Heart left ventricle (tissue), 16 donors: ENCODE measurements around the gene UBR1. TPM values are rescaled to one million over a fixed set of nuclear protein-coding genes. Genes with fewer than 3 reads are reported as not detected.
A peak's percentile ranks its signal among the peaks of the same experiment; 100 is the strongest.

Source experiments
- ATAC-seq, 4 donors: fragments of 200-7000 bp; cut with Tn5 transposase; one replicate each; pipeline ENCODE4 v1.9.1; 2020 to 2022; ENCODE audit warnings: moderate library complexity in 4 of 4, mild to moderate bottlenecking in 3 of 4, moderate number of reproducible peaks in 1 of 4
- DNase-seq, 5 donors: peaks; one replicate each; pipeline ENCODE4 v3.0.0-alpha.2; 2020
- H3K27ac ChIP-seq, 12 donors: fragments of 200-600 bp; sonication (generic) in 4 of 12; one replicate each; pipeline versions ENCODE4 v1.5.0 to v1.8.0; 2016 to 2022; ENCODE audit warnings: mild to moderate bottlenecking in 2 of 12
- H3K27me3 ChIP-seq, 9 donors: fragments of 200-600 bp; sonication (generic) in 2 of 9; one replicate each; pipeline versions ENCODE4 v1.5.1 to v1.8.0; 2016 to 2022; ENCODE audit warnings: mild to moderate bottlenecking in 3 of 9
- H3K36me3 ChIP-seq, 9 donors: fragments of 200-600 bp; sonication (generic) in 2 of 9; one replicate each; pipeline versions ENCODE4 v1.5.0 to v1.8.0; 2018 to 2022; ENCODE audit warnings: mild to moderate bottlenecking in 2 of 9
- H3K4me1 ChIP-seq, 12 donors: fragments of 200-600 bp; sonication (generic) in 4 of 12; one replicate each; pipeline versions ENCODE4 v1.5.0 to v1.8.0; 2016 to 2022; ENCODE audit warnings: mild to moderate bottlenecking in 3 of 12
- H3K4me3 ChIP-seq, 12 donors: fragments of 200-600 bp; sonication (generic) in 4 of 12; one replicate each; pipeline versions ENCODE4 v1.5.0 to v1.8.0; 2017 to 2022; ENCODE audit warnings: mild to moderate bottlenecking in 9 of 12, moderate library complexity in 4 of 12
- H3K9me3 ChIP-seq, 12 donors: fragments of 200-600 bp; sonication (generic) in 4 of 12; one replicate each; pipeline versions ENCODE4 v1.5.0 to v1.8.0; 2016 to 2022; ENCODE audit warnings: mild to moderate bottlenecking in 1 of 12
- CTCF ChIP-seq, 12 donors: fragments of 200-600 bp; sonication (generic) in 4 of 12; IDR thresholded peaks; one replicate each; pipeline versions ENCODE4 v1.5.0 to v1.8.0; 2018 to 2022; ENCODE audit warnings: antibody characterized with exemption in 12 of 12, mild to moderate bottlenecking in 5 of 12
- POLR2A ChIP-seq, 2 donors: fragments of 450-650 bp; IDR thresholded peaks; one replicate each; pipeline ENCODE4 v1.6.1; 2017; ENCODE audit warnings: antibody characterized with exemption in 2 of 2, mild to moderate bottlenecking in 2 of 2, moderate library complexity in 2 of 2
- WGBS, 4 donors: extraction: QIAGEN DNeasy Blood & Tissue Kit in 2 of 4; methylation state at CpG; one replicate each; pipeline versions ENCODE4 v1.1.5 to v1.1.7; 2013 to 2018; 5-methylcytosine and 5-hydroxymethylcytosine counted together
- intact Hi-C, 10 donors: fragments of 100-400 bp; cut with DNase I; formaldehyde crosslinking; loops; one replicate each; pipeline versions ENCODE4 v1.11.1 to v1.14.2; 2022
- polyA plus RNA-seq, 2 donors: library from polyadenylated mRNA; stranded (reverse); fragments of 200-250 nt; gene quantifications; one replicate each; pipeline ENCODE4 v1.2.3, GENCODE V29; 2013
- total RNA-seq, 9 donors: library from RNA; depleted of rRNA in 2 of 9; stranded (reverse); fragments of >200 nt in 2 of 9; fragmentation: NEBNext Ultra II Directional in 3 of 9; extraction: Animal tissue kit (Norgen Biotek cat#: 25700) in 3 of 9; gene quantifications; one replicate each; pipeline versions ENCODE4 v1.1.0 to v1.2.4, GENCODE V29; 2016 to 2023
- donor health status: ischemic (EF 13 %, LVEDD 7.1; RV severe dilation, severe dysfunction).
- donor health status: healthy with polysubstance abuse.
- donor health status: DM: no; HTN: yes; CAD: no.
- donor health status: DM: no; HTN: no; CAD: no.
- donor health status: ischemic (EF 25% LVEDD 6.9; RV normal size, moderate dysfunction).
- donor health status: ischemic (EF 25% LVEDD 5.7; RV mildly dilated, moderate dysfunction).
- donor health status: healthy.
- donor health status: DM: yes; HTN: yes; CAD: no.
- donor health status: ischemic (EF 35%, LVEDD 5.7; RV mildly dilated, moderate dysfunction).
- donor health status: nonischemic (EF 11% LVEDD 7.7; RV severe dilation, severe dysfunction).
- donor health status: DM: yes; HTN: yes; CAD: no.
- donor health status: PGD.
- donor health status: ischemic (EF 29% LVEDD 5.4; RV normal size, mild dysfunction).
- donor health status: nonischemic (EF 23%, LVEDD 6.1; RV moderate dilation, normal function).

Gene UBR1
- total and polyA plus RNA-seq, 11 donors, result 4.9 to 38.9 (median 25.0) TPM

GRCh38 chr15:43126356-43126755 is 20.5 kb upstream of the UBR1 start:
- Histone ChIP-seq H3K27ac (no peak overlapping the region), H3K4me1 (peaks cover 0 to 18% (median 0%) of the 10 kb centered on the region in 12 donors), H3K36me3 (no peaks in the 10 kb centered on the region), H3K4me3 (no peak overlapping the region), H3K27me3 (no peaks in the 10 kb centered on the region), H3K9me3 (peaks cover 0 to 5% (median 0%) of the 10 kb centered on the region in 12 donors)
- 88 to 93% (median 91%) methylated on average over 6 of the region's 6 CpGs for WGBS, 4 donors
- TF ChIP-seq POLR2A (IDR thresholded peaks at IDR 0.05) (no peak), CTCF (IDR thresholded peaks at IDR 0.05) (no peak)
- ATAC-seq (no peak), DNase-seq (no peak)
- intact Hi-C loops, result no loop called here

- ATAC-seq, result no peak
- intact Hi-C loops, result no loop called here
- TF ChIP-seq CTCF (IDR thresholded peaks at IDR 0.05) (no peak), POLR2A (IDR thresholded peaks at IDR 0.05) (no peak)
- H3K4me1 ChIP-seq, result peaks cover 0 to 18% (median 0%) of the 10 kb centered on the region in 12 donors
- no peak overlapping the region for H3K27ac ChIP-seq
- H3K27me3 ChIP-seq, result no peaks in the 10 kb centered on the region
- H3K4me3 ChIP-seq, result no peak overlapping the region
- WGBS, 4 donors, result 74 to 86% (median 84%) methylated on average over 3 of the region's 3 CpGs
- DNase-seq, result no peak
- no peaks in the 10 kb centered on the region for H3K36me3 ChIP-seq
- H3K9me3 ChIP-seq, result peaks cover 0 to 5% (median 0%) of the 10 kb centered on the region in 12 donors
These were observed 19.3 kb upstream of the UBR1 start for GRCh38 chr15:43125100-43125661.

GRCh38 chr15:43121863-43122262 is 16.0 kb upstream of the UBR1 start:
- no peaks in the 10 kb centered on the region for H3K9me3 ChIP-seq
- no peak overlapping the region for H3K4me3 ChIP-seq
- TF ChIP-seq POLR2A (IDR thresholded peaks at IDR 0.05) (no peak), CTCF (IDR thresholded peaks at IDR 0.05) (no peak)
- H3K27me3 ChIP-seq, result no peaks in the 10 kb centered on the region
- no peaks in the 10 kb centered on the region for H3K36me3 ChIP-seq
- intact Hi-C loops, result loop anchor here in 3 of 10 donors (2.0 kb wide), 1 partner anchor 15 kb away; the partner anchor contains the start of gene UBR1 (in 3 of the 3)
- no peak for ATAC-seq
- H3K27ac ChIP-seq, result peak overlapping the region in 1 of 12 donors; percentile 87
- 59 to 85% (median 77%) methylated on average over 2 of the region's 2 CpGs for WGBS, 4 donors
- peaks cover 0 to 11% (median 0%) of the 10 kb centered on the region in 12 donors for H3K4me1 ChIP-seq
- DNase-seq, result no peak

- Histone ChIP-seq H3K4me3 (no peak overlapping the region), H3K4me1 (peaks cover 0 to 11% (median 0%) of the 10 kb centered on the region in 12 donors), H3K9me3 (no peaks in the 10 kb centered on the region), H3K27me3 (no peaks in the 10 kb centered on the region), H3K36me3 (no peaks in the 10 kb centered on the region), H3K27ac (peak overlapping the region in 1 of 12 donors; percentile 7)
- TF ChIP-seq POLR2A (IDR thresholded peaks at IDR 0.05) (no peak), CTCF (IDR thresholded peaks at IDR 0.05) (no peak)
- intact Hi-C loops, result no loop called here
- 86 to 92% (median 91%) methylated on average over 2 of the region's 2 CpGs for WGBS, 4 donors
- no peak for ATAC-seq
- DNase-seq, result no peak
These were observed 13.0 kb upstream of the UBR1 start for GRCh38 chr15:43118829-43119228.
